Measurements from ENCODE around the gene TRIO.

Gene TRIO

DNA sequence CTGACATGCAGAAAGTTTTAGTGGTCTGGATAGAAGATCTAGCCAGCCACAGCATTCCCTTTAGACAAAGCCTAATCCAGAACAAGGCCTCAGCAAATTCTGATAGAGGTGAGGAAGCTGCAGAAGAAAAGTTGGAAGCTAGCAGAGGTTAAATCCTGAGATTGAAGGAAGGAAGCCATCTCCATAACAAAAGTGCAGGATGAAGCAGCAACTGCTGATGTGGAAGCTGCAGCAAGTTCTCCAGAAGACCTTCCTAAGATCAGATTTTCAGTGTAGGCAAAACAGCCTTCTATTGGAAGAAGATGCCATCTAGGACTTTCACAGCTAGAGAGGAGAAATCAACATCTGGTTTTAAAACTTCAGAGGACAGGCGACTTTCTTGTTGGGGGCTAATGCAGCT, 77.5 kb downstream of the TRIO start:
- no peak for DNase-seq
- no peak overlapping the region for H3K9ac ChIP-seq (ENCODE audit: low read depth, low read length)
- H3K4me3 ChIP-seq (ENCODE audit: low read depth in 1 of 2, low read length in 2 of 2), result no peak overlapping the region
- no peaks in the 10 kb centered on the region for H4K20me1 ChIP-seq (ENCODE audit: insufficient read depth, low read length)
- no peaks in the 10 kb centered on the region for H3K9me3 ChIP-seq (ENCODE audit: insufficient read depth, low read length, severe bottlenecking)
- TF ChIP-seq, protein P1, sequence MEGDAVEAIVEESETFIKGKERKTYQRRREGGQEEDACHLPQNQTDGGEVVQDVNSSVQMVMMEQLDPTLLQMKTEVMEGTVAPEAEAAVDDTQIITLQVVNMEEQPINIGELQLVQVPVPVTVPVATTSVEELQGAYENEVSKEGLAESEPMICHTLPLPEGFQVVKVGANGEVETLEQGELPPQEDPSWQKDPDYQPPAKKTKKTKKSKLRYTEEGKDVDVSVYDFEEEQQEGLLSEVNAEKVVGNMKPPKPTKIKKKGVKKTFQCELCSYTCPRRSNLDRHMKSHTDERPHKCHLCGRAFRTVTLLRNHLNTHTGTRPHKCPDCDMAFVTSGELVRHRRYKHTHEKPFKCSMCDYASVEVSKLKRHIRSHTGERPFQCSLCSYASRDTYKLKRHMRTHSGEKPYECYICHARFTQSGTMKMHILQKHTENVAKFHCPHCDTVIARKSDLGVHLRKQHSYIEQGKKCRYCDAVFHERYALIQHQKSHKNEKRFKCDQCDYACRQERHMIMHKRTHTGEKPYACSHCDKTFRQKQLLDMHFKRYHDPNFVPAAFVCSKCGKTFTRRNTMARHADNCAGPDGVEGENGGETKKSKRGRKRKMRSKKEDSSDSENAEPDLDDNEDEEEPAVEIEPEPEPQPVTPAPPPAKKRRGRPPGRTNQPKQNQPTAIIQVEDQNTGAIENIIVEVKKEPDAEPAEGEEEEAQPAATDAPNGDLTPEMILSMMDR (IDR thresholded peaks at IDR 0.05; ENCODE audit: borderline replicate concordance, extremely low read depth, low read length, poor library complexity, severe bottlenecking), result no peak
- no peak for TF ChIP-seq EZH2 (IDR thresholded peaks at IDR 0.05; ENCODE audit: borderline replicate concordance, low read depth, low read length, severe bottlenecking)
- H2AFZ ChIP-seq (ENCODE audit: low read depth, low read length), result no peak overlapping the region
- peaks cover 7% of the 10 kb centered on the region for H3K27me3 ChIP-seq (ENCODE audit: insufficient read depth, low read length, poor library complexity)
- H3K4me2 ChIP-seq (ENCODE audit: insufficient read depth, low read length), result no peak overlapping the region
- no peaks in the 10 kb centered on the region for H3K4me1 ChIP-seq (ENCODE audit: insufficient read depth, low read length)
- ATAC-seq (ENCODE audit: insufficient read depth, low read depth), result no peak
- no peaks in the 10 kb centered on the region for H3K36me3 ChIP-seq (ENCODE audit: insufficient read depth, low read length)
- no peaks in the 10 kb centered on the region for H3K79me2 ChIP-seq (ENCODE audit: insufficient read depth, low read length)
- no peak overlapping the region for H3K27ac ChIP-seq (ENCODE audit: low read length)

DNA sequence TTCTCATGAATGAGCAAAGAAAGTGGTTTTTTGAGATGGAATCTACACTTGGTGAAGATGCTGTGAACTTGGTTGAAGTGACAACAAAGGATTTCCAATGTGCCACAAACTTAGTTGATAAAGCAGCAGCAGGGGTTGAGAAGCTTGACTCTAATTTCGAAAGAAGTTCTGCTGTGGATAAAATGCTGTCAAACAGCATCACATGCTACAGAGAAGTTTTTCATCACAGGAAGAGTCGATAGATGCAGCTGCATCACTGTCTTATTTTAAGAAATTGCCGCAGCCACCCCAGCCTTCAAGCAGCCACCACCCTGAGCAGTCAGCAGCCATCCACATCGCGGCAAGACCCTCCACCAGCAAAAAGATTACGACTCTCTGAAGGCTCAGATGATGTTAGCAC, 78.6 kb downstream of the TRIO start:
- Histone ChIP-seq H3K79me2 (ENCODE audit: insufficient read depth, low read length) (no peaks in the 10 kb centered on the region), H3K27me3 (ENCODE audit: insufficient read depth, low read length, poor library complexity) (no peaks in the 10 kb centered on the region), H2AFZ (ENCODE audit: low read depth, low read length) (no peak overlapping the region), H3K27ac (ENCODE audit: low read length) (no peak overlapping the region), H3K4me3 (ENCODE audit: low read depth in 1 of 2, low read length in 2 of 2) (no peak overlapping the region), H3K9me3 (ENCODE audit: insufficient read depth, low read length, severe bottlenecking) (no peaks in the 10 kb centered on the region), H3K36me3 (ENCODE audit: insufficient read depth, low read length) (no peaks in the 10 kb centered on the region), H3K4me2 (ENCODE audit: insufficient read depth, low read length) (no peak overlapping the region), H4K20me1 (ENCODE audit: insufficient read depth, low read length) (no peaks in the 10 kb centered on the region), H3K9ac (ENCODE audit: low read depth, low read length) (no peak overlapping the region), H3K4me1 (ENCODE audit: insufficient read depth, low read length) (no peaks in the 10 kb centered on the region)
- TF ChIP-seq, protein P1 (IDR thresholded peaks at IDR 0.05; ENCODE audit: borderline replicate concordance, extremely low read depth, low read length, poor library complexity, severe bottlenecking), result no peak
- no peak for TF ChIP-seq EZH2 (IDR thresholded peaks at IDR 0.05; ENCODE audit: borderline replicate concordance, low read depth, low read length, severe bottlenecking)
- ATAC-seq (ENCODE audit: insufficient read depth, low read depth) (no peak), DNase-seq (no peak)

DNA sequence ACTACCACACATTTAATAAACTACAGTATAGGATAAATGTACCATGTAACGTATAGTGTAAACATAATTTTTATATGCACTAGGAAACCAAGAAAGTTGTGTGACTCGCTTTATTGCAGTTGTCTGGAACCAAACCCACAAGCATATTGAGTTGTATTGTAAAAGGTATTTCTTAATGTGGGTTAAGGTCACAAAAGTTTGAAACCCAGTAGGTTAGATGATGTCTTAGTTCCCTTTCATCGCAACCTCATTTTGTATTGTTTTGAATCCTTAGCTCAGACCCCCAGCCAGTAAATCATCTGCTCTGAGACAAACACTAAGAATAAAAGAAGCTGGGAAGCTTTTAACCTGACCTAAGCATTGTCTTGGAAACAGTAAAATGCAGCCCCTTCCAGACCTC, 79.1 kb downstream of the TRIO start:
- Histone ChIP-seq H3K4me3 (ENCODE audit: low read depth in 1 of 2, low read length in 2 of 2) (no peak overlapping the region), H3K36me3 (ENCODE audit: insufficient read depth, low read length) (no peaks in the 10 kb centered on the region), H3K79me2 (ENCODE audit: insufficient read depth, low read length) (no peaks in the 10 kb centered on the region), H3K9me3 (ENCODE audit: insufficient read depth, low read length, severe bottlenecking) (no peaks in the 10 kb centered on the region), H3K4me2 (ENCODE audit: insufficient read depth, low read length) (no peak overlapping the region), H4K20me1 (ENCODE audit: insufficient read depth, low read length) (no peaks in the 10 kb centered on the region), H3K27ac (ENCODE audit: low read length) (no peak overlapping the region), H3K27me3 (ENCODE audit: insufficient read depth, low read length, poor library complexity) (no peaks in the 10 kb centered on the region), H3K4me1 (ENCODE audit: insufficient read depth, low read length) (no peaks in the 10 kb centered on the region), H3K9ac (ENCODE audit: low read depth, low read length) (no peak overlapping the region), H2AFZ (ENCODE audit: low read depth, low read length) (no peak overlapping the region)
- no peak for TF ChIP-seq EZH2 (IDR thresholded peaks at IDR 0.05; ENCODE audit: borderline replicate concordance, low read depth, low read length, severe bottlenecking)
- TF ChIP-seq, protein P1 (IDR thresholded peaks at IDR 0.05; ENCODE audit: borderline replicate concordance, extremely low read depth, low read length, poor library complexity, severe bottlenecking), result no peak
- no peak for ATAC-seq (ENCODE audit: insufficient read depth, low read depth)
- no peak for DNase-seq

DNA sequence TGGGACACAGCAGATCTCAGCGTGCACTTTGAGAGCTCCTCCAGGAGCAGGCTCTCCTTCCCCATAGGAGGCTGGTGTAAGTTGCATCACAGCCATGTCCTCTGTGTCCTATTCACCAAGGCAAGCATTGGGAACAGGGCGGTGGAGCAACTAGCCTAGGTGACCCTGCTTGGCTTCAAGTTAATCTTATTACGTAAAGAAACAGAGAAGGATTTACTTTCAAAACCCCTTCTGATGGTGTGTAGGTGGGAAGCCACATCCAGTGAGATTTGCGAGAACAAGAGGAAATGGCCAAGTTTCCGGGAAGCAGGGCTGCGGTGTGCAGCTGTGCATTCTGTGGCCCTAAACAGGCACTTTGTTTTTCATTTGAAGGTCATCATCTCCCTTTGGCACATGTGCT, 80.2 kb downstream of the TRIO start:
- ATAC-seq (ENCODE audit: insufficient read depth, low read depth), result 0 out of 3 replicates have a peak, but pooled peaks have one; percentile 29
- peak; percentile 7 for DNase-seq
- Histone ChIP-seq H2AFZ (ENCODE audit: low read depth, low read length) (no peak overlapping the region), H3K79me2 (ENCODE audit: insufficient read depth, low read length) (no peaks in the 10 kb centered on the region), H3K36me3 (ENCODE audit: insufficient read depth, low read length) (no peaks in the 10 kb centered on the region), H3K27ac (ENCODE audit: low read length) (no peak overlapping the region), H3K27me3 (ENCODE audit: insufficient read depth, low read length, poor library complexity) (no peaks in the 10 kb centered on the region), H3K4me1 (ENCODE audit: insufficient read depth, low read length) (no peaks in the 10 kb centered on the region), H3K4me2 (ENCODE audit: insufficient read depth, low read length) (no peak overlapping the region), H3K4me3 (ENCODE audit: low read depth in 1 of 2, low read length in 2 of 2) (no peak overlapping the region), H3K9me3 (ENCODE audit: insufficient read depth, low read length, severe bottlenecking) (no peaks in the 10 kb centered on the region), H3K9ac (ENCODE audit: low read depth, low read length) (no peak overlapping the region), H4K20me1 (ENCODE audit: insufficient read depth, low read length) (no peaks in the 10 kb centered on the region)
- TF ChIP-seq EZH2 (IDR thresholded peaks at IDR 0.05; ENCODE audit: borderline replicate concordance, low read depth, low read length, severe bottlenecking), result no peak
- TF ChIP-seq, protein P1 (IDR thresholded peaks at IDR 0.05; ENCODE audit: borderline replicate concordance, extremely low read depth, low read length, poor library complexity, severe bottlenecking), result no peak
